Adipocyte (in vitro differentiated cells): ENCODE measurements around the gene VPS26C.
A peak's percentile ranks its signal among the peaks of the same experiment; 100 is the strongest.
"Not testable (repeated sequence)": the region's sequence is repeated elsewhere in the genome, so short reads cannot be mapped to it uniquely, and the experiment has no call there.

Source experiments
- DNase-seq: peaks from one replicate; pipeline ENCODE4 v3.0.0-alpha.2; 2015; ENCODE audit warnings: low read depth
- H3K27me3 ChIP-seq: replicated peaks from 2 replicates; pipeline ENCODE4 v1.7.0; 2013; ENCODE audit warnings: mild to moderate bottlenecking, low read length, moderate library complexity; ENCODE audit not compliant: control insufficient read depth, insufficient read depth
- H3K36me3 ChIP-seq: 2 replicates; pipeline ENCODE4 v1.7.0; 2013; ENCODE audit warnings: low read length, mild to moderate bottlenecking, moderate library complexity; ENCODE audit not compliant: control insufficient read depth, insufficient read depth, severe bottlenecking
- H3K4me1 ChIP-seq: 2 replicates; pipeline ENCODE4 v1.7.0; 2013; ENCODE audit warnings: mild to moderate bottlenecking, low read length, moderate library complexity; ENCODE audit not compliant: control insufficient read depth, insufficient read depth
- H3K4me3 ChIP-seq: 2 replicates; pipeline ENCODE4 v1.7.0; 2013; ENCODE audit warnings: mild to moderate bottlenecking, low read length, moderate library complexity
- H3K9ac ChIP-seq: 2 replicates; pipeline ENCODE4 v1.7.0; 2013; ENCODE audit warnings: mild to moderate bottlenecking, low read length, moderate library complexity
- H3K9me3 ChIP-seq: 2 replicates; pipeline ENCODE4 v1.7.0; 2013; ENCODE audit warnings: mild to moderate bottlenecking, low read length, moderate library complexity; ENCODE audit not compliant: control insufficient read depth

Gene VPS26C

DNA sequence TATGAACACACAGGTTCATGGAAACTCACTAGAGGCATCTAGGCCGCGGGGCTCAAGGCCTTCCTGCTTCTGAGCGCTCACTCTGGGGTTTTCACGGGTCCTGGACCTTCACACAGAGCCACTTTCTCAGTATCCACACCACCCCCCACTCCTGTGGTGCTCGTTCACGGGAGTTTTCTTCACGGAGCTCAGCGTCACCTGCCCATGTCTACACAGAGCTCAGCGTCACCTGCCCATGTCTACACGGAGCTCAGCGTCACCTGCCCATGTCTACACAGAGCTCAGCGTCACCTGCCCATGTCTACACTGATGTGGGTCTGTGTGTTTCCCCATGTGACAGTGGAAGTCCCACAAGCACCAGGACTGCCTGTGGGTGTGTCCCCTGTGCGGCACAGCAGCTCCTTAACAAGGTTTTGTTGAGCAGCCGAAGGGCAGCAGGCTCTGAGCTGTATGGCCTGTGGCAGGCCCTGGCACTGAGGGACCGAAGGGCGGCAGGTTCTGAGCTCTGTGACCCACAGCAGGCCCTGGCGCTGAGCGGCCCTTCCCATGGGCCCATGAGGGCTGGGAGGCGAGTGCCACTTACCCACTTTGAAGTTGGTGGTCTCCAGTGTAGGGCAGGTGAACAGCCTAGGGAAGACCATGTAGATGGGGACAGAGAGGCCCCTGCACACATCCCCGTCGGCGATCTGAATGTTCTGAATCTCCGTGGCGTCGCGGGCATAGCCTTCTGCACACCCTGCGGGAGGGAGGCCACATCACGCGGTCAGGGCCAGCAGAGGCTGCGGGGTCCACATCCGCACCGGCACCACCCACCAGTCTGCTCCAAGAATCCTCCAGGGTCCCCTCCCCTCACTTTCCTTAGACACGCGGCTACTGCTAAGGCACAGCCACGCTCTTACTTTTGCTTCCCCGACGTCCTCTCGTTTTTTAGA, 39.8 kb downstream of the VPS26C start:
- no peaks in the 10 kb centered on the region for H3K9me3 ChIP-seq
- no peaks in the 10 kb centered on the region for H3K27me3 ChIP-seq
- DNase-seq = no peak
- H3K36me3 ChIP-seq = peaks cover 92% of the 10 kb centered on the region
- no peak overlapping the region for H3K9ac ChIP-seq
- H3K4me1 ChIP-seq = no peaks in the 10 kb centered on the region
- H3K4me3 ChIP-seq = no peak overlapping the region

DNA sequence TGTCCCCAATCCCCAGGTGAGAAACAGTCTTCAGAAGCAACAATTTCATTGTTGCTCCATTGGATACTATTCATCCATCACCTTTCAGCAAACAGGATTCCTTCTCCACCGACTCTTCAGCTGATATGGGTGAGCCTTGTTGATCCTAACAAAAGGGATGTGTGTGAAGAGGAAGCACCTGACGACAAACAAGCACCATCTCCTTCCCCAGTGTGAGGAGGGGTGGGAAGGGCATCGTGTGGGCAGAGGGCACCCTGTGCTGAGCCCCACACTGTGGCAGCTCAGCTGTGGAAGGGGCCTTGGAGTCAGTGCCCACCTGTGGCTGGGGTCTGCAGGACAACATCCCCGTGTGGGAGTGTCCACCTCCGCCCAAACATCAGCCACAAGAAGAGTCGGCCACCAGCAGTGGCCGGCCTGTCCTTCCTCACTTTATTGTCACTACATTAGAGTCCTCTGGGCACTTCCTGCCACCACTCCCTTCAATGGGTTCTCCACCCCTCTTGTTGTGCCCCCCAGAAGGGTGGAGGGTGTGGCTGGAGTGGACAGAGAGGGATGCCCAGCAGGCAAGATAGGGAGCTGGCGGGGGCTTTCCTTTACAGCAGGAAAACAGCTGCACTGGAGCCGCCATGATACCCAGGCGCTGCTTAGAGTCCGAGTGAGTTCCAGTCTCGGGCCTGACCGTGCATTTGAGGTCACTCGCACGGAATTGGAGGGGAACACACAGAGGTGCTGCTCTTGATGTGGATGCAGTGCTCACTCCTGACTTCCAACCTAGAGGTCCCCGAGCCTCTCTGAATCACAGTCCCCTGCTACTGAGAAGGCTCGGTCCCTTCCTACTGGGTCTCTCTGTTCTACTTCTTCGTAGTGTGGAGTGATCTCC, 40.9 kb downstream of the VPS26C start:
- H3K27me3 ChIP-seq = no peaks in the 10 kb centered on the region
- no peak overlapping the region for H3K4me3 ChIP-seq
- peaks cover 3% of the 10 kb centered on the region for H3K4me1 ChIP-seq
- H3K9ac ChIP-seq = no peak overlapping the region
- no peak for DNase-seq
- no peaks in the 10 kb centered on the region for H3K9me3 ChIP-seq
- H3K36me3 ChIP-seq = peaks cover 81% of the 10 kb centered on the region

DNA sequence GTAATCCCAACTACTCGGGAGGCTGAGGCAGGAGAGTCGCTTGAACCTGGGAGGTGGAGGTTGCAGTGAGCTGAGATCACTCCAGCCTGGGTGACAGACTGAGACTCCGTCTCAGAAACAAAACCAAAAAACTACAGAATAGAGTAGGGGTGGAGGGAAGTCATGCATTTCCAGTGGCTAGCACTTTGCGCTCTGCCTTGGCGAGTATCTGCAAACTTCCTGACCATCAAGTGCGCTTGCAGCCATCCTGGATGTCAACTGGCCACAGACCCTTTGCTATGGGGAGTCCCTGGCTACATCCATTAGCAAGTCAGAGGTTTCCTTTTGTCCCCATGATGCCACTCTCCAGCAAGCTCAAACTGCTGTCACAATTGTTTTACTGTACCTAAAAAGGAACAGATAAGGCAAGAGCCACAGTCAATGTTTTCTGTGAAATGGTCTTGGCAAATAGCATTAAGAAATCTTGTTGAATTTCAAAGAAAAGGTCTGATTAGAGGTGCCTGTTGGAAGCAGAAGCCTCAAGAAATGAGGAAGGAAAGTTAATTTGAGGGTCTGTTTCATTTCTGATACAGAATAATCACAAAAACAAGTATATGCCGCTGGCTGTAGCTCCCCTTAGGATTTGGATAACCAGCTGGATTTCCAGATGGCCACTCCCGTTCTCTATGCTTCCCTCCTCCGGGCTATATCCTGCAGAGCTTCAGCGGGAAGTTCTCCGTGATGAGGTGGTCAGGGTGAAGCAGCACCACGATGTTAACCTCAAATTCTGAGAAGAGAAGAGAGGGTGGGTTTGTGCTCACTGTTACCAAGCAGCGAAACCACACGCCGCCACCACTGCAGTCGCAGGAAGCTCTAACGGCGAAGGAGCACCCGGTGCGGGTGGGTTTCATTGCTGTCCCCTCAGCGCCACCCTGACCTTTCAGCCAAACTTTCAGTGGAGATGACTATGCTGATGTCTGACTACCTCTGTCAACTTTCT, 42.0 kb downstream of the VPS26C start:
- Histone ChIP-seq H3K27me3 (no peaks in the 10 kb centered on the region), H3K36me3 (peaks cover 70% of the 10 kb centered on the region), H3K4me1 (peaks cover 9% of the 10 kb centered on the region), H3K9ac (no peak overlapping the region), H3K4me3 (no peak overlapping the region), H3K9me3 (no peaks in the 10 kb centered on the region)
- DNase-seq = no peak

DNA sequence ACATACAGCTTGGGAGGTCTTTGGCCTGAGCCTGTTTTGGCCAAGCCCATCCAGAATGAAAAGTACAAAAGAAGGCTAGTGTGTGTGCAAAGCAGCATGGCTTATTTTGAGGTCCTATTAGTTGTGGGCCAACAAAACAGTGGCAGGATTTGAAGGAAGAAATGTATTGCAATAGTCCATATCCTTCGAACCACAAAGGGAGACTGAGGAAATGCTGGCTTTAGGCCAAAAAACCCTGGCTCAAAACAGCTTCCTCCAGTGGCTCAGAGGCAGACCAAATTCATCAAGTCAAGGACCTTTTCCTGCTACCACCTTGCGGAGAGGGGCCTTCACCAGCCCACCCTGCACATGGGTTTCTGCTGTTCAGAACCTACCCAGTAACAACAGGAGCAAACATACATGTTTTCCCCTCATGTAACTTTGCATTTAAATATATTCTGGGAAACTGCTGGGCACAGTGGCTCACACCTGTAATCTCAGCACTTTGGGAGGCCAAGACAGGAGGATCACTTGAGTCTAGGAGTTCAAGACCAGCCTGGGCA, 43.3 kb downstream of the VPS26C start:
- H3K36me3 ChIP-seq = peaks cover 57% of the 10 kb centered on the region
- H3K9ac ChIP-seq = no peak overlapping the region
- no peak overlapping the region for H3K4me3 ChIP-seq
- H3K9me3 ChIP-seq = no peaks in the 10 kb centered on the region
- peaks cover 13% of the 10 kb centered on the region for H3K4me1 ChIP-seq
- H3K27me3 ChIP-seq = no peaks in the 10 kb centered on the region
- no peak for DNase-seq

DNA sequence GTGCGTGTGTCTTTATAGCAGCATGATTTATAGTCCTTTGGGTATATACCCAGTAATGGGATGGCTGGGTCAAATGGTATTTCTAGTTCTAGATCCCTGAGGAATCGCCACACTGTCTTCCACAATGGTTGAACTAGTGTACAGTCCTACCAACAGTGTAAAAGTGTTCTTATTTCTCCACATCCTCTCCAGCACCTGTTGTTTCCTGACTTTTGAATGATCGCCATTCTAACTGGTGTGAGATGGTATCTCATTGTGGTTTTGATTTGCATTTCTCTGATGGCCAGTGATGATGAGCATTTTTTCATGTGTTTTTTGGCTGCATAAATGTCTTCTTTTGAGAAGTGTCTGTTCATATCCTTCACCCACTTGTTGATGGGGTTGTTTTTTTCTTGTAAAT, 44.9 kb downstream of the VPS26C start:
- H3K9me3 ChIP-seq, H3K4me3 ChIP-seq, H3K27me3 ChIP-seq, H3K9ac ChIP-seq, DNase-seq: not testable (repeated sequence)
- H3K4me1 ChIP-seq = peaks cover 13% of the 10 kb centered on the region
- peaks cover 41% of the 10 kb centered on the region for H3K36me3 ChIP-seq

DNA sequence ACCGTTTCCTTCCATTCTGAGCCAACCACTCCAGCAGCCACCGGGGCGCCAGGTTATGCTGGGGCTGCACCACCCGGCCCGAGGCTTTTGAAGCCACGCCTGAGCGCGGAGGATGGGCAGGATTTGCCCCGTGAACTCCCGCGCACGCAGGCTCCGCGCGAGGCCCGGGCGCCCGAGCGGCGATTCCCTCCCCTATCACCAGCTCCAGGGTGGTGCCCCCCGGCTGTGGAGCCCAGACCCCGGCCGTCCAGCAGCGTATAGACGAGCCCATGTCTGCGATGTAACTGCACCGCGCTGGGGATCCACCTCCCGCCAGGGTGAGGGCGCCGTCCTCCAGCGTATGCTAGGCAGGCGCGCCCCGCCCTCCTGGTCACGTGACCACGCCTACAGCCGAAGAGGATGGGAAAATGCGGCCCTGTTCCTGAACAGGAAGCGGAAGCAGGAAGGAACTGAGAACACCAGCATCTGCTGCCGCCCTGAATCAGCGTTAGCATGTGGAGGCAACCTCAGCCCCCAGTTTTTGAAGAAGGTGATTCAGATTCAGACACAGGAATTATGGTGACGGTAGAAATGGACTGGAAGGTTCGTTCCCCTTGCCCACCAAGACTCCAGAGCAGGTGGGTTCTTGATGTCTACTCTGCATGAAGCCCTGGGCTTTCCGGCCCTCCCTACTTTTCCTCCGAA, 46.0 kb downstream of the VPS26C start:
- Histone ChIP-seq H3K4me3 (peak overlapping the region; percentile 96), H3K9ac (peak overlapping the region; percentile 90), H3K36me3 (peaks cover 30% of the 10 kb centered on the region), H3K4me1 (peaks cover 13% of the 10 kb centered on the region), H3K9me3 (no peaks in the 10 kb centered on the region), H3K27me3 (no peaks in the 10 kb centered on the region)
- DNase-seq = peak; percentile 96

DNA sequence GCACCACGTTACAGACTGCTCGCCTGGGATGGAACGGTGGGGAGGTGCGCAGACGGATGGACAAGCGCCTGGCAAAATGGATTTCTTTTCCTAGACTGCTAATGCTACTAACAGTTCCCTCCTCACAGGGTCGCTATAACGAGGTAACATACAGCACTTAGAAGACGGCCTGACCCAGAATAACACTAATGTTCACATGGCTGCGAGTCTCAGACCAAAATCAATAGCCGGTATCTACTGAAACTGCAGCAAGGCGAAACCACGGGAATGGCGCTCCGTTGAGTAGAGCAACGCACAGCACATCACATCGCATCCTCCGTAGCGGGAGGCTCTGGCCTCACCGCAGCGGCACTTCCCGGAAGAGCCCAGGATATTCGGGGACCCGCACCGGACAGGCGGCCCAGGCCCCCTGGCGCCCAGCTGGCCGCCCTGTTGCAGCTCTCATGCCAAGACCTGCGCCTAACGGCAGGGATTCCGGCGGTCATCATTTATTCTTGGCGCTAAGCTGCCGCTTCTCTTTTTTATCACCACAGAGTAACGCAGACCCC, 46.6 kb downstream of the VPS26C start:
- DNase-seq = peak; percentile 63
- Histone ChIP-seq H3K9ac (peak overlapping the region; percentile 90), H3K4me1 (peaks cover 13% of the 10 kb centered on the region), H3K9me3 (no peaks in the 10 kb centered on the region), H3K27me3 (no peaks in the 10 kb centered on the region), H3K4me3 (peak overlapping the region; percentile 96), H3K36me3 (peaks cover 24% of the 10 kb centered on the region)

DNA sequence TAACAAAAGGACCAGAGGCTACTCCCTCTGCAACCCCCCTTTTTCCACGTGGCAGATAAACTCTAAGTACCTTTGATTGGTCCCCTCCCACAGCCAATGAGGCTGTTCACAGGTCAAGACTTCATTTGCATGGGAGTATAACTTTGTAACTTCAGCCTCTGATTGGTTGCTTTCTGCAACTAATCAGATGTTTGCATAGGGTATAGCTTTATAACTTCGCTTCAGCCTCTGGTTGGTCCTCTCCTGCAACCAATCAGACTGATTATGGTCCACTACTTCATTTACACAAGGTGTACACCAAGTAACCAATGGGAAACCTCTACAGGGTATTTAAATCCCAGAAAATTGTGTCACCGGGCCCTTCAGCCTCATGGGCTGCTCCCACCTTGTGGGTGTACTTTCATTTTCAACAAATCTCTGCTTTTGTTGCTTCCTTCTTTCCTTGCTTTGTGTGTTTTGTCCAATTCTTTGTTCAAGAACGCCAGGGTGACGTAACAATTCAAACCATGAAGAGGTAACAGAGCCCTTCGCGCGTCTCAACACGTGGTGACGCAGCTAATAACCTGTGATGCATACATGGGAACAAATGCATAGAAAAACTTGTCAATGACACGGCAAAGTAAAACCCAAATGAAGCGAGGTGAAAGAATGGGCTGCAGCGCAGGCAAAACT, 47.2 kb downstream of the VPS26C start:
- DNase-seq = no peak
- Histone ChIP-seq H3K4me1 (peaks cover 13% of the 10 kb centered on the region), H3K36me3 (peaks cover 18% of the 10 kb centered on the region), H3K4me3 (peak overlapping the region; percentile 96), H3K9ac (peak overlapping the region; percentile 90), H3K27me3 (no peaks in the 10 kb centered on the region), H3K9me3 (no peaks in the 10 kb centered on the region)

DNA sequence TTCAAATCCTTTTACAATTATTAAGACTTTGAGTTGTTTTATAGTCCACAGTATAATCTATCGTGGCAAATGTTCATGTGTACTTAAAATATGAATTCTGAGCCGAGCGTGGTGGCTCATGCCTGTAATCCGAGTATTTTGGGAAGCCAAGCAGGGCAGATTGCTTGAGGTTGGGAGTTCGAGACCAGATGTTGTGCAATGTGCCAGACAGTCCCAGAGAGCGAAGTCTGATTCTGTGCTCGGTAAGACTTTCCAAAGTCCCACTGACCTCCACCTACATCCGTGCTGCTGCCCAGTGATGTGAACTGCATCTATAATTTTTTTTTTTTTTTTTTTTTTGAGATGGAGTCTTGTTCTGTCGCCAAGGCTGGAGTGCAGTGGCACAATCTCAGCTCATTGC, 52.2 kb downstream of the VPS26C start:
- DNase-seq = no peak
- H3K4me1 ChIP-seq = peaks cover 2% of the 10 kb centered on the region

More for the DNA sequence above, 52.2 kb downstream of the VPS26C start:
- no peaks in the 10 kb centered on the region for H3K9me3 ChIP-seq
- no peaks in the 10 kb centered on the region for H3K36me3 ChIP-seq
- H3K4me3 ChIP-seq = no peak overlapping the region
- no peaks in the 10 kb centered on the region for H3K27me3 ChIP-seq
- no peak overlapping the region for H3K9ac ChIP-seq
